CD4-positive, alpha-beta T cell (primary cell): Measurements from ENCODE around the gene OXA1L. TPM values are rescaled to one million over a fixed set of nuclear protein-coding genes. Genes with fewer than 3 reads are reported as not detected.
"Not testable (repeated sequence)": the region's sequence is repeated elsewhere in the genome, so short reads cannot be mapped to it uniquely, and the experiment has no call there.

Source experiments
- ATAC-seq: fragments of 200-7000 bp; cut with Tn5 transposase; one replicate; pipeline ENCODE4 v1.10.0; 2022; ENCODE audit warnings: mild to moderate bottlenecking; ENCODE audit not compliant: poor library complexity
- CTCF ChIA-PET: fragments of 350-600 bp; sonication (Branson Sonifier 250); formaldehyde crosslinking; loops from one replicate; lab custom pipeline; 2021; ENCODE audit warnings: antibody characterized with exemption, inconsistent platforms; lab: Charles Lee
- POLR2A ChIA-PET: fragments of 350-600 bp; sonication (Branson Sonifier 250); formaldehyde crosslinking; loops from one replicate; lab custom pipeline; 2021; ENCODE audit warnings: antibody characterized with exemption, inconsistent platforms; lab: Charles Lee
- DNase-seq, 14 experiments: peaks; one replicate each; pipeline ENCODE4 v3.0.0-alpha.2; 2013 to 2020; ENCODE audit warnings: mixed read lengths in 2 of 14
- H3K27ac ChIP-seq, 2 donors: one replicate each; pipeline versions ENCODE4 v1.5.1 to v1.7.0; 2013; ENCODE audit warnings: low read length in 2 of 2, low read depth in 1 of 2, mild to moderate bottlenecking in 1 of 2
- H3K27me3 ChIP-seq, 2 experiments: 1 replicate in 1 of 2; 2 replicates in 1 of 2; pipeline versions ENCODE4 v1.6.1 to v1.7.0; 2013; ENCODE audit warnings: low read length in 2 of 2, control low read depth in 1 of 2, mild to moderate bottlenecking in 1 of 2, moderate library complexity in 1 of 2; ENCODE audit not compliant: insufficient read depth in 2 of 2, control insufficient read depth in 1 of 2
- H3K36me3 ChIP-seq: one replicate; pipeline ENCODE4 v1.6.1; 2013; ENCODE audit warnings: low read length, control low read depth; ENCODE audit not compliant: insufficient read depth
- H3K4me1 ChIP-seq: one replicate; pipeline ENCODE4 v1.6.1; 2013; ENCODE audit warnings: low read length, control low read depth; ENCODE audit not compliant: insufficient read depth
- H3K4me3 ChIP-seq: one replicate; pipeline ENCODE4 v1.5.1; 2013; ENCODE audit warnings: mild to moderate bottlenecking, low read length, moderate library complexity
- H3K9me3 ChIP-seq, 2 experiments: 1 replicate in 1 of 2; 2 replicates in 1 of 2; pipeline versions ENCODE4 v1.6.1 to v1.7.0; 2013; ENCODE audit warnings: low read length in 2 of 2, mild to moderate bottlenecking in 2 of 2, control low read depth in 1 of 2, moderate library complexity in 1 of 2; ENCODE audit not compliant: control insufficient read depth in 1 of 2, insufficient read depth in 1 of 2
- H3K27ac Mint-ChIP-seq: one replicate; pipeline ENCODE4 v1.8.0; 2020; ENCODE audit warnings: mixed read lengths
- H3K27me3 Mint-ChIP-seq: one replicate; pipeline ENCODE4 v1.8.0; 2021; ENCODE audit warnings: mixed read lengths
- H3K36me3 Mint-ChIP-seq: one replicate; pipeline ENCODE4 v1.8.0; 2021; ENCODE audit warnings: low read depth, mixed read lengths
- H3K4me1 Mint-ChIP-seq: one replicate; pipeline ENCODE4 v1.8.0; 2021; ENCODE audit warnings: low read depth, mixed read lengths
- H3K4me3 Mint-ChIP-seq: one replicate; pipeline ENCODE4 v1.8.0; 2020; ENCODE audit warnings: mild to moderate bottlenecking, mixed read lengths
- H3K9me3 Mint-ChIP-seq: one replicate; pipeline ENCODE4 v1.8.0; 2020; ENCODE audit warnings: mixed read lengths
- intact Hi-C, 2 experiments: fragments of 100-400 bp; cut with DNase I in 1 of 2; cut with micrococcal nuclease in 1 of 2; formaldehyde crosslinking; loops; one replicate each; pipeline versions ENCODE4 v1.15.1 to v1.9.0; 2023 to 2025; cut with DNase I, micrococcal nuclease
- total RNA-seq, 174 experiments: library from RNA in 2 of 174; stranded (reverse) in 2 of 174; gene quantifications; one replicate each; pipeline ENCODE4 v1.2.3 and lab custom pipeline; 2021 to 2026
- TF ChIP-seq, protein P1 (sequence below): fragments of 200-600 bp; IDR thresholded peaks from one replicate; pipeline ENCODE4 v1.8.0; 2022; ENCODE audit warnings: antibody characterized with exemption, mild to moderate bottlenecking

The OXA1L gene
- total RNA-seq, 2 experiments from 2014 or later: 176 to 177 TPM

GRCh38 chr14:22803687-22803974 lies 37.1 kb downstream of the OXA1L start:
- H3K27ac Mint-ChIP-seq: no peak overlapping the region
- H3K36me3 ChIP-seq: no peaks in the 10 kb centered on the region
- H3K4me1 ChIP-seq: no peaks in the 10 kb centered on the region
- CTCF ChIA-PET: no interaction called here
- peaks cover 34% of the 10 kb centered on the region for H3K27me3 Mint-ChIP-seq
- H3K4me3 Mint-ChIP-seq: no peak overlapping the region
- TF ChIP-seq, protein P1, sequence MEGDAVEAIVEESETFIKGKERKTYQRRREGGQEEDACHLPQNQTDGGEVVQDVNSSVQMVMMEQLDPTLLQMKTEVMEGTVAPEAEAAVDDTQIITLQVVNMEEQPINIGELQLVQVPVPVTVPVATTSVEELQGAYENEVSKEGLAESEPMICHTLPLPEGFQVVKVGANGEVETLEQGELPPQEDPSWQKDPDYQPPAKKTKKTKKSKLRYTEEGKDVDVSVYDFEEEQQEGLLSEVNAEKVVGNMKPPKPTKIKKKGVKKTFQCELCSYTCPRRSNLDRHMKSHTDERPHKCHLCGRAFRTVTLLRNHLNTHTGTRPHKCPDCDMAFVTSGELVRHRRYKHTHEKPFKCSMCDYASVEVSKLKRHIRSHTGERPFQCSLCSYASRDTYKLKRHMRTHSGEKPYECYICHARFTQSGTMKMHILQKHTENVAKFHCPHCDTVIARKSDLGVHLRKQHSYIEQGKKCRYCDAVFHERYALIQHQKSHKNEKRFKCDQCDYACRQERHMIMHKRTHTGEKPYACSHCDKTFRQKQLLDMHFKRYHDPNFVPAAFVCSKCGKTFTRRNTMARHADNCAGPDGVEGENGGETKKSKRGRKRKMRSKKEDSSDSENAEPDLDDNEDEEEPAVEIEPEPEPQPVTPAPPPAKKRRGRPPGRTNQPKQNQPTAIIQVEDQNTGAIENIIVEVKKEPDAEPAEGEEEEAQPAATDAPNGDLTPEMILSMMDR: no peak
- H3K9me3 Mint-ChIP-seq: no peaks in the 10 kb centered on the region
- no peak overlapping the region for H3K4me3 ChIP-seq
- H3K27me3 ChIP-seq: peaks cover 0 to 5% of the 10 kb centered on the region in 2 experiments
- DNase-seq (no peak), ATAC-seq (no peak)
- intact Hi-C loops: loop anchor here in 1 of 2 experiments (5.0 to 10.0 kb wide), 2 partner anchors 61 to 189 kb away; no protein-coding TSS in a partner anchor
- H3K27ac ChIP-seq: no peak overlapping the region
- H3K9me3 ChIP-seq: no peaks in the 10 kb centered on the region
- POLR2A ChIA-PET: no interaction called here
- H3K4me1 Mint-ChIP-seq: no peaks in the 10 kb centered on the region
- no peaks in the 10 kb centered on the region for H3K36me3 Mint-ChIP-seq

DNA sequence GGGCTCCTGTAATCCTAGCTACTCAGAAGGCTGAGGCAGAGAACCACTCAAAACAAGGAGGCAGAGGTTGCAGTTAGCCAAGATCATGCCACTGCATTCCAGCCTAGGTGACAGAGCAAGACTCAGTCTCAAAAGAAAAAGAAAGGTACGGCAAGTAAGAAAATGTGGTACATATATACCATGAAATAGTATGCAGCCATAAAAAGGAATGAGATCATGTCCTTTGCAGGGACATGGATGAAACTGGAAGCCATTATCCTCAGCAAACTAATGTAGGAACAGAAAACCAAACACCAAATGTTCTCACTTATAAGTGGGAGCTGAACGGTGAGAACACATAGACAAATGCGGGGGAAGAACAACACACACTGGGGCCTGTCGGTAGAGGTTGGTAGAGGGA lies 38.7 kb downstream of the OXA1L start:
- H3K4me3 ChIP-seq, CTCF ChIA-PET, H3K4me1 ChIP-seq, H3K4me3 Mint-ChIP-seq, POLR2A ChIA-PET, H3K27ac ChIP-seq, H3K27ac Mint-ChIP-seq, H3K9me3 Mint-ChIP-seq, H3K27me3 ChIP-seq, H3K9me3 ChIP-seq, H3K4me1 Mint-ChIP-seq, H3K36me3 ChIP-seq, H3K36me3 Mint-ChIP-seq, ATAC-seq, DNase-seq: not testable (repeated sequence)
- intact Hi-C loops: loop anchor here in 1 of 2 experiments (10.0 kb wide), 1 partner anchor 190 kb away; no protein-coding TSS in a partner anchor
- peaks cover 23% of the 10 kb centered on the region for H3K27me3 Mint-ChIP-seq

DNA sequence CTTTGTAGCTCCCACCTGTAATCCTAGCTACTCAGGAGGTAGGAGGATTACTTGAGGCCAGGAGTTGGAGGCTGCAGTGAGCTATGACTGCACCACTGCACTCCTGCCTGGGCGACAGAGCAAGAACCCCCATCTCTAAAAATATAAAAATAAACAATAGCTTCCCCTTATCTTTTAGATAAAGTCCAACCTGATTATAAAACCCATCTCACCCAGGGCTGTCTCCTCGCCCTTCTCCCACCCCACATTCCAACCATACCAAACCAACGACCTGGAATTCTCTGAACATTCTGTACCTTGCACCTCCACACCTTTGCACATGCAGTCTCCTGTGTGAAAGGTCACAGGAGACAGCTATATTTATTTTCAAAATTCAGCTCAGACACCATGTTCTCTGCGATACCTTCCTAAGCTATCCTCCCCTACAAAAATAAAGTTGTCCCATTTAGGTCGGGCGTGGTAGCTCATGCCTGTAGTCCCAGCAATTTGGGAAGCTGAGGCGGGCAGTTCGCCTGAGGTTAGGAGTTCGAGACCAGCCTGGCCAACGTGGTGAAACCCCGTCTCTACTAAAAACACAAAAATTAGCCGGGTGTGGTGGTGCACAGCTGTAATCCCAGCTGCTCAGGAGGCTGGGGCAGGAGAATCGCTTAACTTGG lies 41.1 kb downstream of the OXA1L start:
- ATAC-seq (no peak), DNase-seq (no peak)
- ChIA-PET CTCF (no interaction called here), POLR2A (no interaction called here)
- TF ChIP-seq, protein P1: no peak
- intact Hi-C loops: loop anchor here in 1 of 2 experiments (10.0 kb wide), 1 partner anchor 193 kb away; no protein-coding TSS in a partner anchor
- Mint-ChIP-seq H3K36me3 (no peaks in the 10 kb centered on the region), H3K9me3 (no peaks in the 10 kb centered on the region), H3K27me3 (peaks cover 15% of the 10 kb centered on the region), H3K4me1 (no peaks in the 10 kb centered on the region), H3K4me3 (no peak overlapping the region), H3K27ac (no peak overlapping the region)
- no peaks in the 10 kb centered on the region for H3K27me3 ChIP-seq
- H3K9me3 ChIP-seq: no peaks in the 10 kb centered on the region
- no peak overlapping the region for H3K4me3 ChIP-seq
- H3K27ac ChIP-seq: no peak overlapping the region
- no peaks in the 10 kb centered on the region for H3K36me3 ChIP-seq
- H3K4me1 ChIP-seq: no peaks in the 10 kb centered on the region
